ENCODE results near the gene NT5C2. TPM values are rescaled to one million over a fixed set of nuclear protein-coding genes. Genes with fewer than 3 reads are reported as not detected.

The NT5C2 gene
- total RNA-seq, 1 donor from 2014 or later = 92.6 TPM

- no peak for DNase-seq
These were observed 71.9 kb downstream of the NT5C2 start for GRCh38 chr10:103120977-103121735.

- no peak for DNase-seq
These were observed 72.5 kb downstream of the NT5C2 start for GRCh38 chr10:103120546-103120945.

GRCh38 chr10:103117247-103117646 is 75.8 kb downstream of the NT5C2 start:
- DNase-seq = no peak

GRCh38 chr10:103114876-103115275 is 78.2 kb downstream of the NT5C2 start:
- no peak for DNase-seq

GRCh38 chr10:103111918-103112877 is 80.9 kb downstream of the NT5C2 start:
- no peak for DNase-seq

- DNase-seq = peak; percentile 33
These were observed 81.8 kb downstream of the NT5C2 start for GRCh38 chr10:103111031-103111917.

GRCh38 chr10:103110407-103110806 is 82.7 kb downstream of the NT5C2 start:
- no peak for DNase-seq

- no peak for DNase-seq
These were observed 83.3 kb downstream of the NT5C2 start for GRCh38 chr10:103109821-103110220.

- no peak for DNase-seq
These were observed 86.5 kb downstream of the NT5C2 start for GRCh38 chr10:103106539-103106938.

- DNase-seq = no peak
These were observed 87.6 kb downstream of the NT5C2 start for GRCh38 chr10:103105462-103105861.

- DNase-seq = no peak
These were observed 88.4 kb downstream of the NT5C2 start for GRCh38 chr10:103104721-103105120.

- no peak for DNase-seq
These were observed 89.1 kb downstream of the NT5C2 start for GRCh38 chr10:103103989-103104388.

GRCh38 chr10:103102195-103102594 is 90.9 kb downstream of the NT5C2 start:
- no peak for DNase-seq

GRCh38 chr10:103100620-103101019 is 92.5 kb downstream of the NT5C2 start:
- no peak for DNase-seq

- DNase-seq = no peak
These were observed 94.8 kb downstream of the NT5C2 start for GRCh38 chr10:103098240-103098639.

- no peak for DNase-seq
These were observed 96.9 kb downstream of the NT5C2 start for GRCh38 chr10:103096130-103096529.

- no peak for DNase-seq
These were observed 98.1 kb downstream of the NT5C2 start for GRCh38 chr10:103095005-103095404.

GRCh38 chr10:103090911-103091310 is 102.2 kb downstream of the NT5C2 start:
- no peak for DNase-seq

- no peak for DNase-seq
These were observed 103.6 kb downstream of the NT5C2 start for GRCh38 chr10:103089493-103089892.

- DNase-seq = no peak
These were observed 106.3 kb downstream of the NT5C2 start for GRCh38 chr10:103086799-103087198.

GRCh38 chr10:103086261-103086660 is 106.8 kb downstream of the NT5C2 start:
- DNase-seq = no peak

GRCh38 chr10:103083977-103084320 is 109.1 kb downstream of the NT5C2 start:
- no peak for DNase-seq

Measured in skin of body (tissue), 2 donors.